SU-DHL-6 (cell line): ENCODE data around the gene BAIAP2L1.

Experiments
- H2AFZ ChIP-seq: fragments of 200-600 bp; sonication (generic); 2 replicates; pipeline ENCODE4 v1.6.1; 2014; ENCODE audit warnings: low read depth, mild to moderate bottlenecking, moderate library complexity, mixed read lengths, antibody characterized with exemption, low read length; ENCODE audit not compliant: severe bottlenecking
- H3F3A ChIP-seq: fragments of 200-600 bp; shearing (Covaris generic); 2 replicates; pipeline ENCODE4 v1.6.0; 2016; ENCODE audit warnings: antibody characterized with exemption, mild to moderate bottlenecking; ENCODE audit not compliant: insufficient read depth
- H3K27ac ChIP-seq: fragments of 200-600 bp; sonication (generic); 2 replicates; pipeline ENCODE4 v1.5.1; 2016; ENCODE audit warnings: low read depth, mild to moderate bottlenecking, low read length, moderate library complexity, mixed read lengths
- H3K27me3 ChIP-seq: fragments of 200-600 bp; sonication (generic), shearing (Covaris generic); 2 replicates; pipeline ENCODE4 v1.6.0; 2014; ENCODE audit warnings: mild to moderate bottlenecking, low read length
- H3K36me3 ChIP-seq: fragments of 200-600 bp; sonication (generic); 2 replicates; pipeline ENCODE4 v1.6.1; 2014; ENCODE audit warnings: mild to moderate bottlenecking, low read length, mixed read lengths
- H3K4me2 ChIP-seq: fragments of 300-600, 200-600 bp; shearing (Covaris generic), sonication (generic); 2 replicates; pipeline ENCODE4 v1.6.0; 2014; ENCODE audit warnings: low read length, low read depth, mild to moderate bottlenecking; ENCODE audit not compliant: poor library complexity, severe bottlenecking
- H3K4me3 ChIP-seq: fragments of 200-600 bp; sonication (generic); 2 replicates; pipeline ENCODE4 v1.5.1; 2014; ENCODE audit warnings: antibody characterized with exemption, low read length, mild to moderate bottlenecking, mixed read lengths; ENCODE audit not compliant: insufficient read depth, poor library complexity, severe bottlenecking
- H3K79me2 ChIP-seq: fragments of 200-600 bp; sonication (generic); 2 replicates; pipeline ENCODE4 v1.6.1; 2014; ENCODE audit warnings: mild to moderate bottlenecking, low read length, moderate library complexity; ENCODE audit not compliant: insufficient read depth
- H3K9ac ChIP-seq: fragments of 200-600 bp; sonication (generic); 2 replicates; pipeline ENCODE4 v1.7.0; 2014; ENCODE audit warnings: mild to moderate bottlenecking, low read length
- H3K9me2 ChIP-seq: fragments of 200-600 bp; sonication (generic); replicated peaks from 2 replicates; pipeline ENCODE4 v1.6.1; 2014; ENCODE audit warnings: low read length; ENCODE audit not compliant: insufficient read depth
- H3K9me3 ChIP-seq: fragments of 200-600 bp; sonication (generic); 2 replicates; pipeline ENCODE4 v1.6.1; 2014; ENCODE audit warnings: low read length, mixed read lengths; ENCODE audit not compliant: insufficient read depth
- H4K20me1 ChIP-seq: fragments of 200-600 bp; sonication (generic); 2 replicates; pipeline ENCODE4 v1.6.1; 2014; ENCODE audit warnings: low read depth, mild to moderate bottlenecking, antibody characterized with exemption, low read length, moderate library complexity, mixed read lengths
- CTCF ChIP-seq: fragments of 200-600 bp; sonication (generic); IDR thresholded peaks from one replicate; pipeline ENCODE4 v1.5.1; 2017; ENCODE audit warnings: antibody characterized with exemption, mild to moderate bottlenecking, low read length, moderate library complexity; ENCODE audit not compliant: insufficient read depth, poor library complexity, severe bottlenecking
- EZH2phosphoT487 ChIP-seq: fragments of 200-600 bp; sonication (generic), shearing (Covaris generic); conservative IDR thresholded peaks from 2 replicates; pipeline ENCODE4 v1.6.1; 2018; ENCODE audit warnings: mild to moderate bottlenecking, antibody characterized with exemption, low read length, moderate library complexity, mixed read lengths

BAIAP2L1 gene

GRCh38 chr7:98357751-98358161, 43.1 kb downstream of the BAIAP2L1 start:
- Histone ChIP-seq H3K27ac (no peak overlapping the region), H3K4me2 (no peak overlapping the region), H2AFZ (no peak overlapping the region), H3K27me3 (no peaks in the 10 kb centered on the region), H3K9me3 (no peaks in the 10 kb centered on the region), H3K9me2 (no peaks in the 10 kb centered on the region), H3K4me3 (no peak overlapping the region), H3K9ac (no peak overlapping the region), H3K79me2 (no peaks in the 10 kb centered on the region), H3F3A (no peaks in the 10 kb centered on the region), H4K20me1 (no peaks in the 10 kb centered on the region), H3K36me3 (no peaks in the 10 kb centered on the region)
- no peak for TF ChIP-seq CTCF
- TF ChIP-seq EZH2phosphoT487, result no peak

- TF ChIP-seq EZH2phosphoT487 (no peak), CTCF (no peak)
- H3K4me2 ChIP-seq, result no peak overlapping the region
- H3K9me2 ChIP-seq, result no peaks in the 10 kb centered on the region
- H3K9me3 ChIP-seq, result no peaks in the 10 kb centered on the region
- no peak overlapping the region for H3K9ac ChIP-seq
- no peak overlapping the region for H2AFZ ChIP-seq
- H3F3A ChIP-seq, result no peaks in the 10 kb centered on the region
- no peak overlapping the region for H3K27ac ChIP-seq
- no peaks in the 10 kb centered on the region for H3K79me2 ChIP-seq
- H3K36me3 ChIP-seq, result no peaks in the 10 kb centered on the region
- no peak overlapping the region for H3K4me3 ChIP-seq
- no peaks in the 10 kb centered on the region for H4K20me1 ChIP-seq
- H3K27me3 ChIP-seq, result no peaks in the 10 kb centered on the region
These were observed 45.7 kb downstream of the BAIAP2L1 start for GRCh38 chr7:98355250-98355538.

GRCh38 chr7:98354511-98355249, 46.2 kb downstream of the BAIAP2L1 start:
- Histone ChIP-seq H3K79me2 (no peaks in the 10 kb centered on the region), H3K9me3 (no peaks in the 10 kb centered on the region), H4K20me1 (no peaks in the 10 kb centered on the region), H3K4me3 (no peak overlapping the region), H2AFZ (no peak overlapping the region), H3K27ac (no peak overlapping the region), H3F3A (no peaks in the 10 kb centered on the region), H3K9ac (no peak overlapping the region), H3K4me2 (no peak overlapping the region), H3K36me3 (no peaks in the 10 kb centered on the region), H3K27me3 (no peaks in the 10 kb centered on the region), H3K9me2 (no peaks in the 10 kb centered on the region)
- TF ChIP-seq EZH2phosphoT487, result no peak
- no peak for TF ChIP-seq CTCF
